Upper lobe of left lung (tissue), 4 donors: ENCODE measurements around the gene PDS5B.

Source experiments
- POLR2A ChIP-seq, 4 donors: fragments of 450-650 bp; IDR thresholded peaks; one replicate each; pipeline ENCODE4 v1.5.1; 2016 to 2017; ENCODE audit warnings: antibody characterized with exemption in 4 of 4, mild to moderate bottlenecking in 2 of 4
- TF ChIP-seq, protein P1 (sequence below), 6 experiments: fragments of 450-650 bp in 4 of 6; fragments of 200-600 bp in 2 of 6; sonication (generic) in 2 of 6; IDR thresholded peaks; one replicate each; pipeline ENCODE4 v1.5.1; 2016 to 2019; ENCODE audit warnings: antibody characterized with exemption in 6 of 6

DNA sequence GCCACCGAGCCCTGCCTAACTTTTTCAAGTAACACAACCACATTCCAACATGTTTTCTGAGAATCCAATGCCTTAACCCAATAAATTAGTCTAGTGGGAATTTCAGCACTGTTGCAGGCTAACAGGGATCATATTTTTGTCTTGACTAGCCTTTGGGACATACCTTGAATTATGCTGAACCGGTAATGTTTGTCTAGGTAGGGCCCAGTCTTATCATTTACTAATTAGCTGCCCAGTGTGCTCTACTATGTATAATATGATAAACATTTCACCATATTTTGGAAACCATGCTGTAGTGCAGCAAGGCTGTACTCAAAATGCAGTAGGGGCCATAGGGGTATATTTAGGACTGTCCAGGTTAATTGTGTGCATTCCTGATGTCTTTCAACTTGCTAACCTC, 3.3 kb upstream of the PDS5B start:
- TF ChIP-seq, protein P1, sequence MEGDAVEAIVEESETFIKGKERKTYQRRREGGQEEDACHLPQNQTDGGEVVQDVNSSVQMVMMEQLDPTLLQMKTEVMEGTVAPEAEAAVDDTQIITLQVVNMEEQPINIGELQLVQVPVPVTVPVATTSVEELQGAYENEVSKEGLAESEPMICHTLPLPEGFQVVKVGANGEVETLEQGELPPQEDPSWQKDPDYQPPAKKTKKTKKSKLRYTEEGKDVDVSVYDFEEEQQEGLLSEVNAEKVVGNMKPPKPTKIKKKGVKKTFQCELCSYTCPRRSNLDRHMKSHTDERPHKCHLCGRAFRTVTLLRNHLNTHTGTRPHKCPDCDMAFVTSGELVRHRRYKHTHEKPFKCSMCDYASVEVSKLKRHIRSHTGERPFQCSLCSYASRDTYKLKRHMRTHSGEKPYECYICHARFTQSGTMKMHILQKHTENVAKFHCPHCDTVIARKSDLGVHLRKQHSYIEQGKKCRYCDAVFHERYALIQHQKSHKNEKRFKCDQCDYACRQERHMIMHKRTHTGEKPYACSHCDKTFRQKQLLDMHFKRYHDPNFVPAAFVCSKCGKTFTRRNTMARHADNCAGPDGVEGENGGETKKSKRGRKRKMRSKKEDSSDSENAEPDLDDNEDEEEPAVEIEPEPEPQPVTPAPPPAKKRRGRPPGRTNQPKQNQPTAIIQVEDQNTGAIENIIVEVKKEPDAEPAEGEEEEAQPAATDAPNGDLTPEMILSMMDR (IDR thresholded peaks at IDR 0.05): no peak
- TF ChIP-seq POLR2A (IDR thresholded peaks at IDR 0.05): no peak
